SK-N-SH treated with all-trans-retinoic acid at 6 μM for 48 hours (cell line): ENCODE measurements around the gene AP2A2.

ENCODE experiments used
- BACH2 ChIP-seq: fragments of 250-450 bp; sonication (Bioruptor Pico); IDR thresholded peaks from 2 replicates; pipeline ENCODE4 v1.9.0; 2021; ENCODE audit warnings: mild to moderate bottlenecking, borderline replicate concordance
- ESRRG ChIP-seq: fragments of 250-450 bp; sonication (Bioruptor Pico); IDR thresholded peaks from 2 replicates; pipeline ENCODE4 v1.6.1; 2021; ENCODE audit warnings: mild to moderate bottlenecking
- GLIS3 ChIP-seq: fragments of 250-450 bp; sonication (Bioruptor Pico); IDR thresholded peaks from 2 replicates; pipeline ENCODE4 v1.5.0; 2020; ENCODE audit warnings: mild to moderate bottlenecking, moderate library complexity
- OSR1 ChIP-seq: fragments of 250-450 bp; sonication (Bioruptor Pico); IDR thresholded peaks from 2 replicates; pipeline ENCODE4 v1.8.0; 2022; ENCODE audit warnings: moderate library complexity, mild to moderate bottlenecking, inconsistent platforms
- RARB ChIP-seq: fragments of 250-450 bp; sonication (Bioruptor Pico); IDR thresholded peaks from 2 replicates; pipeline ENCODE4 v1.8.0; 2021; ENCODE audit warnings: mild to moderate bottlenecking, moderate library complexity
- TCF4 ChIP-seq: fragments of 250-450 bp; sonication (Bioruptor Pico); IDR thresholded peaks from 2 replicates; pipeline ENCODE4 v1.8.0; 2021; ENCODE audit warnings: mild to moderate bottlenecking, moderate library complexity, borderline replicate concordance
- ZC3H10 ChIP-seq: fragments of 250-450 bp; sonication (Bioruptor Pico); IDR thresholded peaks from 2 replicates; pipeline ENCODE4 v1.5.1; 2021; ENCODE audit warnings: mild to moderate bottlenecking, moderate library complexity
- ZFP3 ChIP-seq: fragments of 250-450 bp; sonication (Bioruptor Pico); IDR thresholded peaks from 2 replicates; pipeline ENCODE4 v1.5.0; 2020; ENCODE audit warnings: mild to moderate bottlenecking, moderate library complexity
- ZFP30 ChIP-seq: fragments of 450-650 bp; formaldehyde crosslinking; IDR thresholded peaks from 2 replicates; pipeline ENCODE4 v1.5.0; 2022; ENCODE audit warnings: mild to moderate bottlenecking, moderate library complexity
- ZNF565 ChIP-seq: fragments of 450-650 bp; formaldehyde crosslinking; conservative IDR thresholded peaks from 2 replicates; pipeline ENCODE4 v1.5.0; 2020; ENCODE audit warnings: low read depth, mild to moderate bottlenecking, moderate library complexity
- ZNF70 ChIP-seq: fragments of 450-650 bp; formaldehyde crosslinking; IDR thresholded peaks from 2 replicates; pipeline ENCODE4 v1.5.0; 2020; ENCODE audit warnings: mild to moderate bottlenecking, moderate library complexity
- ZNF8 ChIP-seq: fragments of 450-650 bp; formaldehyde crosslinking; IDR thresholded peaks from 2 replicates; pipeline ENCODE4 v1.5.0; 2020; ENCODE audit warnings: mild to moderate bottlenecking, moderate library complexity
- TF ChIP-seq, protein P1 (sequence below): fragments of 250-450 bp; sonication (Bioruptor Pico); IDR thresholded peaks from 2 replicates; pipeline ENCODE4 v1.5.0; 2020; ENCODE audit warnings: mild to moderate bottlenecking, moderate library complexity

DNA sequence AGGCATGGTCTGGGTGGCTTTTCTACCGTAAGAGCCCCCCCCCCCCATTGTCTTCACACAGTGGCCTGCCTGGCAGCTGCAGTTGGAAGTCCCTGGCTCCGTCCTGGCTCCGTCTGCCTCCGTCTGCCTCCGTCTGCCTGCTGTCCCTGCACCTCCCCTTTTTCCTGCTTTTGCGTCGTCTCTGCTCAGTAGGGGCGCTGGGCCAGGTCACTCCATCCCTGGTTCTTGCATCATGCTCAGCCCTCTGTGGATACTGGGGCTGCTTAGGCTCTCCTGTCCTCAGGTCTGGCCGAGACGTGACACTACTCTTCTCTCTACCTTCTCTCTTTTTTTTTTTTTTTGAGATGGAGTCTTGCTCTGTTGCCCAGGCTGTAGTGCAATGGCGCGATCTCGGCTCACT is 27.8 kb downstream of the AP2A2 start:
- TF ChIP-seq ZNF70 (CRISPR knock-in tag) (no peak), ZNF8 (CRISPR knock-in tag) (no peak), TCF4 (CRISPR knock-in tag) (no peak), ZNF565 (no peak), BACH2 (CRISPR knock-in tag) (no peak), ESRRG (CRISPR knock-in tag) (no peak), ZC3H10 (CRISPR knock-in tag) (no peak), RARB (no peak), ZFP3 (CRISPR knock-in tag) (no peak), GLIS3 (CRISPR knock-in tag) (no peak), OSR1 (CRISPR knock-in tag) (no peak), ZFP30 (CRISPR knock-in tag) (no peak)
- TF ChIP-seq, protein P1, sequence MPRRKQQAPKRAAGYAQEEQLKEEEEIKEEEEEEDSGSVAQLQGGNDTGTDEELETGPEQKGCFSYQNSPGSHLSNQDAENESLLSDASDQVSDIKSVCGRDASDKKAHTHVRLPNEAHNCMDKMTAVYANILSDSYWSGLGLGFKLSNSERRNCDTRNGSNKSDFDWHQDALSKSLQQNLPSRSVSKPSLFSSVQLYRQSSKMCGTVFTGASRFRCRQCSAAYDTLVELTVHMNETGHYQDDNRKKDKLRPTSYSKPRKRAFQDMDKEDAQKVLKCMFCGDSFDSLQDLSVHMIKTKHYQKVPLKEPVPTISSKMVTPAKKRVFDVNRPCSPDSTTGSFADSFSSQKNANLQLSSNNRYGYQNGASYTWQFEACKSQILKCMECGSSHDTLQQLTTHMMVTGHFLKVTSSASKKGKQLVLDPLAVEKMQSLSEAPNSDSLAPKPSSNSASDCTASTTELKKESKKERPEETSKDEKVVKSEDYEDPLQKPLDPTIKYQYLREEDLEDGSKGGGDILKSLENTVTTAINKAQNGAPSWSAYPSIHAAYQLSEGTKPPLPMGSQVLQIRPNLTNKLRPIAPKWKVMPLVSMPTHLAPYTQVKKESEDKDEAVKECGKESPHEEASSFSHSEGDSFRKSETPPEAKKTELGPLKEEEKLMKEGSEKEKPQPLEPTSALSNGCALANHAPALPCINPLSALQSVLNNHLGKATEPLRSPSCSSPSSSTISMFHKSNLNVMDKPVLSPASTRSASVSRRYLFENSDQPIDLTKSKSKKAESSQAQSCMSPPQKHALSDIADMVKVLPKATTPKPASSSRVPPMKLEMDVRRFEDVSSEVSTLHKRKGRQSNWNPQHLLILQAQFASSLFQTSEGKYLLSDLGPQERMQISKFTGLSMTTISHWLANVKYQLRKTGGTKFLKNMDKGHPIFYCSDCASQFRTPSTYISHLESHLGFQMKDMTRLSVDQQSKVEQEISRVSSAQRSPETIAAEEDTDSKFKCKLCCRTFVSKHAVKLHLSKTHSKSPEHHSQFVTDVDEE (CRISPR knock-in tag) = no peak
